Measurements from ENCODE around the gene ACE. TPM values are rescaled to one million over a fixed set of nuclear protein-coding genes. Genes with fewer than 3 reads are reported as not detected.

ACE gene
- total RNA-seq, 2 experiments from 2014 or later, result 18.2 to 19.3 TPM

DNA sequence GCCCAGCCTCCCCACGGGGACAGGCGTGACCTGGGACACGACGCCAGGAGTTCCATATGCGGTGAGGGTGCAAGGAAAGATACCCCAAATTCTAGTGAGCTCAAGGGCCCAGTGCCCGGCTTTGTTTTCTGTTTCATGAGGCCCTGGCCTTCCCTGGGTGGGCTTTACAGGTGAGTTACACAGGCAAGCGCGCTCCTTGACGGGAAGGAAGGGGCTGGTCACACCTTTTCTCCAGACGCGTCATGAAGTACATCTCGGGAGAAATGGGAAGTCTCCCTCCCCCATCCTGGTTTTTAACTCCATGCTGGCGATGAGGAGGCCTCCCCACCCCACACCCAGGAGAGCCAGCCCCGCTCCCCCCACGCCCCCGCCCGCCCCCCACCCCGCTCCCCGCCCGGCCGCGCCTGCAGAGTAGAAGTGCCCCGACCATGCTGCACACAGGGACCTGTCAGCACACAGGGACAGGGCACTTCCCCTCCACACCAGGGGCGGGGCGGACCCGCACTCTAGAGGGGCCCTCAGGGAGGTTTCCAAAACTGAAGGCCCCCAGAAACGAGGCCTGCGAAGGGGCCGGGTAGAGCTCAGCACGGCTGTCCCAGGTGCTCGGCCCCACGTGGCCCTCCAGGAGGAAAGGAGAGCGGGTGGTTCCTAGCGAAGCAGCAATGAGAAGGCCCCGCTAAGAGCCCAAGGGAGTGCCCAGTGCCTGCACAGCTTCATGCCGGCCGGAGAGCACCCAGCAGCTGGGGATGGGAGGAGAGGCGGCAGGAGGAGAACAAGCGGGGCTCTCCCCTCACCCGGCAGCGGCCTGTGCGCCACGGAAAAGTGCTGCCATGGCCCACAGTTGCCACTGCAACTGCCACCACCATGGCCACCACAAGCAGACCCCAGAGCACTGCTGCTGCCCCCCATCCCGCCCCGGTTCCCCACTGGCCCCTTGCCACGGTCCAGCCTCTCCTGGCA, 38.5 kb upstream of the ACE start:
- POLR2A ChIA-PET, result interaction anchor here (1.0 kb wide), 1 partner anchor 11 kb away, joined by 3 read pairs; no protein-coding TSS in a partner anchor
- peaks cover 33% of the 10 kb centered on the region for H3K4me1 Mint-ChIP-seq

DNA sequence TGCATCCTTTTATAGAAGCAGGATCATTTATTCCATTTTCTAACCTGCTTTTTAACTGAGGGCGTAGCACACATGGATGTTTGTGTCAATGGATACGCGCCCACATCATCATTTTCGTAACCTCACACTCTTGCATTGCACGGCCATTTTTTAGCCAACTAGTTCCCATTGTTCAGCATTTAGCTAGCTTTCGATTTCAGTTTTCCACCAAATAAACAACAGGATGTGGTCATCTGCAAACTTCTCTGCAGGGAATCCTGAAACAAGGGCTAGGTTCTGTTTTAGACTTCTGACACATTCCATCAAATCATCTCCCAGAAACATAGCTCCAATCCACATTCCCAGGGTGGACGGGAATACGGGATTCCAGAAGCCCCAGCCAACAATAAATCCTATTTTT, 37.2 kb upstream of the ACE start:
- no peaks in the 10 kb centered on the region for H3K9me3 Mint-ChIP-seq
- POLR2A ChIA-PET, result interaction anchor here (0.9 to 2.2 kb wide), 3 partner anchors 11 to 39 kb away, joined by 3 to 6 read pairs (median 3); no protein-coding TSS in a partner anchor
- ATAC-seq (ENCODE audit: low read depth) (no peak), DNase-seq (no peak)
- peaks cover 7% of the 10 kb centered on the region for H3K27me3 Mint-ChIP-seq
- peak overlapping the region; percentile 85 for H3K27ac Mint-ChIP-seq
- peak overlapping the region; percentile 61 for H3K4me3 Mint-ChIP-seq
- no peaks in the 10 kb centered on the region for H3K36me3 Mint-ChIP-seq
- peaks cover 21% of the 10 kb centered on the region for H3K4me1 Mint-ChIP-seq

More for the DNA sequence above, 38.5 kb upstream of the ACE start:
- ATAC-seq (ENCODE audit: low read depth) (no peak), DNase-seq (no peak)
- Mint-ChIP-seq H3K36me3 (no peaks in the 10 kb centered on the region), H3K4me3 (no peak overlapping the region), H3K27me3 (no peaks in the 10 kb centered on the region), H3K27ac (no peak overlapping the region), H3K9me3 (no peaks in the 10 kb centered on the region)

DNA sequence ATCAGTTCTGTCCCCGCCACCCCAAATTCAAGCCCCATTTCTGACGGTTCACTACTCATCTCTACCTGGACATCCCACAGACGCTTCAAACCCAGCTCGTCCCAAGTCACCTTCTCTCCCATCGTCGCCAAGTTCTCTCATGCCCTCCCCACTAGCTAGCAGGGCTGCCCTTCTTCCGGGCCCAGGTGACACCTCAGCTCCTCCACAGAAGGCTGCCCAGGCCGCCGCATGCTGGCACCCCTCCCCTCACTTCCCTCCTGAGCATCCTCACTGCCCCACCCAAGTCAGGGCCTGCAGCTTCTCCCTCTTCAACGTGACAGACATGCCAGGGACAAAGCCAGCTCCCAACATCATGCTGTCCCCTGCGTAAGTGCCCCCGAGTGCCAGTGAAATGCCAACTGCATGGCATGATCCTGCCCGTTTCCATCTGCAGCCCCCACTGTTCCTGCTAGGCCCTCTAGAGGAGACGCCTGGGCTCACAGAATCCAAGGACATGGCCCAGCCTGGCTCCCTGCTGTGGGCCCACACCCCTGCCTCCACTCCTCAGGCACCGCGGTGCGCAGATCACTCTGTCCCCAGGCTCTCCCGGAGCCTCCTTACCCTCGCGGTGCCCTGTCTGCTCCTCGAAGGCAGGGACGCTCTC, 36.6 kb upstream of the ACE start:
- DNase-seq, result no peak
- ATAC-seq (ENCODE audit: low read depth), result peak; percentile 14

DNA sequence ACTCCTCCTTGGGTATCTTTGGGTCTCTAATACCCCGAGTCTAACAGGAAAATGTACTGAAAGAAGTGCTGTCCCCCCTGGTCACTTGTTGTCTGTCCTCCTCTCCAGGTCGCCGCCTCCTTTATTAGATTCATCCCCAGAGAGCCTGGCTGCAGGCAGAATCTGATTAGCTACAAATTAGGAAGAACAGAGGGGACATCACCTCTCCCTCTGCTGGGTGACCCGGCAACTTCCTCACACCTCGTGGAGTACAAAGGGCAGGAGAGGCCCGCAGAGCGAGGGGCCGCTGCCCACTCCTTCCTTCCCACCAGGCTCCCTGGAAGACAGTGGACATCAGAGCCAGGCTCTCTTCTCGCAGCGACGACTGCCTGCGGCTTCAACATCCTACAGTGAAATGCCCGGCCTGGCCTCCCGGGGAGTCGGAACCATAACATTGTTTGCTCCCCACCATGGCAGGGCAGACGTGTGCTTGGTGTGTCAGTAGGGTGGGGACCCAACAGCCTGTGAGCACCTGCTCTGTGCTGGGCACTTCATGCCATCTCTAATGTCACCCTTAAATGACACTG, 36.0 kb upstream of the ACE start:
- peak overlapping the region; percentile 56 for H3K27ac Mint-ChIP-seq

More for the DNA sequence above, 36.6 kb upstream of the ACE start:
- Mint-ChIP-seq H3K27me3 (peaks cover 13% of the 10 kb centered on the region), H3K9me3 (no peaks in the 10 kb centered on the region), H3K36me3 (no peaks in the 10 kb centered on the region), H3K4me1 (peaks cover 16% of the 10 kb centered on the region), H3K4me3 (peak overlapping the region; percentile 61), H3K27ac (peak overlapping the region; percentile 85)
- POLR2A ChIA-PET, result interaction anchor here (0.7 to 2.2 kb wide), 3 partner anchors 11 to 176 kb away, joined by 3 to 7 read pairs (median 6); no protein-coding TSS in a partner anchor

DNA sequence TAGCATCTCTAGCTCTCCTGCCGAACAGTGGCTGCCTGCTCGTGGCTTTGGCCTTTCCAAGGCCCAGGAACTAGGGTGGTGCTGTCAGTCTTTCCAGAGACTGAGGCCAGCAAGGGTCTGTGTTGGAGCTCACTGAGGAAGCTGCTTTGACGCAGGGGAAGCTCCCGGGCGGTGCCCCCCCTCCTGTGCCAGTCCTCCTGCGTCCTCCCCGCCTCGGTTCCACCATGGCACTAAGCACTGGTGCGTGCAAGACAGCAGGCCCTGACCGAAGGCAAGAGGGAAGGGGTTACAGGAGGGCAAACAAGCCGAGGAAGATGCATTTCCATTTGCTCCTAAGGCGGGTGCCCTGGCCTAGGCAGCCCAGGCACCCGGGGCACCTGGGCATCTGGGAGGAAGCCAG, 35.2 kb upstream of the ACE start:
- DNase-seq (no peak), ATAC-seq (ENCODE audit: low read depth) (no peak)
- no peak overlapping the region for H3K4me3 Mint-ChIP-seq
- POLR2A ChIA-PET, result interaction anchor here (0.5 kb wide), 1 partner anchor 253 kb away, joined by 3 read pairs; no protein-coding TSS in a partner anchor
- no peak overlapping the region for H3K27ac Mint-ChIP-seq
- H3K9me3 Mint-ChIP-seq, result no peaks in the 10 kb centered on the region
- H3K36me3 Mint-ChIP-seq, result no peaks in the 10 kb centered on the region
- H3K4me1 Mint-ChIP-seq, result peaks cover 15% of the 10 kb centered on the region
- peaks cover 14% of the 10 kb centered on the region for H3K27me3 Mint-ChIP-seq

More for the DNA sequence above, 36.0 kb upstream of the ACE start:
- ATAC-seq (ENCODE audit: low read depth) (no peak), DNase-seq (no peak)
- H3K9me3 Mint-ChIP-seq, result no peaks in the 10 kb centered on the region
- H3K4me3 Mint-ChIP-seq, result no peak overlapping the region
- peaks cover 15% of the 10 kb centered on the region for H3K4me1 Mint-ChIP-seq
- POLR2A ChIA-PET, result interaction anchor here (0.5 to 2.2 kb wide), 3 partner anchors 38 to 254 kb away, joined by 3 to 7 read pairs (median 6); no protein-coding TSS in a partner anchor
- peaks cover 14% of the 10 kb centered on the region for H3K27me3 Mint-ChIP-seq
- H3K36me3 Mint-ChIP-seq, result no peaks in the 10 kb centered on the region

DNA sequence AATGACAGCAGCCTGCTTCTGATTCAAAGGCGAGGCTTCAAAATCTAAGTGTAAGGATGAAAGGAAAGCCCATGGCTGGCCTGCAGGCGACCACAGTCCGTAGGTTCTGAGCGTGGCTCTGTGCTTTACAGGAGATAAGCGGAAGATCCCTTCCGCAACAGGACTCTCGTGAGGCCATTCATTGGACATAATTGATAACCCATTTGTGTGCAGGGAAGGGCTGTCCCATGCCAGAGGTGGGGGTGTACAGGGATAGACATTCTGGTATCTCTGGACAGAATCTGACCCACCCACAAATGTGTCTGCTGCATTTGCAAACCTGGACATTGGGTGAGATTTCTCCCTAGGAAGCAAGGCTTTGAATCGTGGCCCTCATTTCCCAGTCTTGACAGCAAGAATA, 34.8 kb upstream of the ACE start:
- POLR2A ChIA-PET, result no interaction called here
- ATAC-seq (ENCODE audit: low read depth) (no peak), DNase-seq (no peak)
- Mint-ChIP-seq H3K27me3 (peaks cover 14% of the 10 kb centered on the region), H3K9me3 (no peaks in the 10 kb centered on the region), H3K4me1 (peaks cover 16% of the 10 kb centered on the region), H3K36me3 (no peaks in the 10 kb centered on the region), H3K4me3 (no peak overlapping the region), H3K27ac (no peak overlapping the region)

DNA sequence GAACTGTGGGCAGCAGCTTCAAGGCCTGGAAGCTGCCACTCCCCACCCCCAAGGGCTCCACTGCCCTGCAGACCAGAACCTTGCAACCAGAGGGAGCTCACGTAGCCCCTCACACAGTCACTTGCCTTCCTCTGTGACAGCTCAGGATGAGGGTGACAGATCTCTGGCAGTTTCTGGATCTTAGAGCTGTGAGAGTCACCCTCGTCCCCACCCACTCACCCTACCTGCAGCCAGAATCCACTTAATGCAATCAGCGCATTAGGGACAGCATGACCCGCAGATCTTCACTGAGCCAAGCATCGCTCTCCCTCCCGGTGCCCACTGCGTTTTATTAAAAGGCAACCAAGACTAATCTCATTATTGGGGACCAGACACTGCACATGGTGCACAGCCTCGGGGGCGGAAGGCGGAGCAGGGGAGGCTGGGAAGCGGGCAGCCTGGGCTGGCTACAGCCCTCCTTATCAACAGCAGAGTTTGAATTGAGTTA, 34.3 kb upstream of the ACE start:
- POLR2A ChIA-PET, result no interaction called here
- H3K27me3 Mint-ChIP-seq, result peaks cover 14% of the 10 kb centered on the region
- H3K27ac Mint-ChIP-seq, result no peak overlapping the region
- no peak for ATAC-seq (ENCODE audit: low read depth)
- DNase-seq, result no peak
- peaks cover 21% of the 10 kb centered on the region for H3K4me1 Mint-ChIP-seq
- no peaks in the 10 kb centered on the region for H3K9me3 Mint-ChIP-seq
- H3K4me3 Mint-ChIP-seq, result no peak overlapping the region
- no peaks in the 10 kb centered on the region for H3K36me3 Mint-ChIP-seq

DNA sequence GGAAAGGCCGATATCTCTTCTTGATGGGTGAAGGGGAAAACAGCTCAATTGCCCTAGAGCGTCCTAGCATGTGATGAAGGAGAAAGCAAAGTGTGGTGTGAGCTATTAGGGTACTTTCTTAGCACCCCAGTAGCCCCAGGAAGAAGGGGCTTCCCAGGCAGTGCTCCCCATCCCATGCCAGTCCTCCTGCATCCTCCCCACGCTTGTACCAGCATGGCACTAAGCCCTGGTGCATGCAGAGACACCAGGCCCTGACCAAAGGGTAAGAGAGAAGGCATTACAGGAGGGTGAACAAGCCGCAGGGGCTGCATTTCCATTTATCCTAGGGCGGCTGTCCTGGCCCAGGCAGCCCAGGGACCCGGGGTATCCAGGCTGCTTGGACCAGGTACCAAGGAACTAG, 33.8 kb upstream of the ACE start:
- DNase-seq (no peak), ATAC-seq (ENCODE audit: low read depth) (no peak)
- H3K9me3 Mint-ChIP-seq, result no peaks in the 10 kb centered on the region
- H3K36me3 Mint-ChIP-seq, result no peaks in the 10 kb centered on the region
- H3K4me3 Mint-ChIP-seq, result no peak overlapping the region
- H3K27ac Mint-ChIP-seq, result no peak overlapping the region
- POLR2A ChIA-PET, result no interaction called here
- H3K27me3 Mint-ChIP-seq, result peaks cover 14% of the 10 kb centered on the region
- peaks cover 21% of the 10 kb centered on the region for H3K4me1 Mint-ChIP-seq

DNA sequence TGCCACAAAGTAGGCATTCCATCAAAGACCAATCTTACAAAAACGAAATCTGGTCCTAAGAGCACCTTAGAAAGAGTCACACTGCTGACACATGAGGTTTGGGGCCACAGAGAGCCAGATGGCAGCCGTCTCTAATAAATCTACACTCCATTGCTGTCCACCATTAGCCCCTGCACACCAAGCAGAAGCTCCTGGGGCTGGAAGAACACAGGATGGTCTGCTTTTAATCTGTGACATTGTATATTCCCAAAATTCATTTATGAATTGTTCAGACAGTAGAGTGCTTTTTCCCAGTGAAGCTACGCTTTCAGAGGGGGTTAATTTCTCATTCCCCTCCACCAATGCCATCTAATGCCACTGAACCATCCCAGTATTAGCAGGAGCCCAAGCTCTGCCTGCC, 32.4 kb upstream of the ACE start:
- peaks cover 22% of the 10 kb centered on the region for H3K4me1 Mint-ChIP-seq

DNA sequence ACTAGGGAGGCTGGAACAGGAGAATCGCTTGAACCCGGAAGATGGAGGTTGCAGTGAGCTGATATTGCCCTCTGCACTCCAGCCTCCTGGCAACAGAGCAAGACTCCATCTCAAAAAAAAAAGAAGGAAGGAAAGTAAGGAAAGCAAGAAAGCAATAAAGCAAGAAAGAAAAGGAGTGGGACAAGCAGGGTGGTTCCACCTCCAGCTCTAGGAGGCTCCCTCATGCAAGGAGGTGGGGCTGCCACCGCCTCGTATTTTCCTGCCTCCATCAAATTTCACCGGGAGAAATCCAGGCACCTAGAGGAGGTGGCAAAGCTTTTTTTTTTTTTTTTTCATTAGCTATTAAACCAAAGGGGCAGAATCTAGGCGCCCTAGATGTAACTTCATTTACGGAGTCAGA, 31.8 kb upstream of the ACE start:
- ATAC-seq (ENCODE audit: low read depth), result no peak
- Mint-ChIP-seq H3K36me3 (no peaks in the 10 kb centered on the region), H3K4me3 (peak overlapping the region; percentile 54), H3K27me3 (peaks cover 20% of the 10 kb centered on the region), H3K4me1 (peaks cover 15% of the 10 kb centered on the region), H3K27ac (peak overlapping the region; percentile 26), H3K9me3 (no peaks in the 10 kb centered on the region)
- POLR2A ChIA-PET, result interaction anchor here (1.7 kb wide), 1 partner anchor 10 kb away, joined by 5 read pairs; no protein-coding TSS in a partner anchor
- DNase-seq, result no peak

More for the DNA sequence above, 32.4 kb upstream of the ACE start:
- DNase-seq, result no peak
- Mint-ChIP-seq H3K27ac (no peak overlapping the region), H3K4me3 (no peak overlapping the region), H3K9me3 (no peaks in the 10 kb centered on the region), H3K27me3 (peaks cover 19% of the 10 kb centered on the region), H3K36me3 (no peaks in the 10 kb centered on the region)
- ATAC-seq (ENCODE audit: low read depth), result no peak
- POLR2A ChIA-PET, result interaction anchor here (0.6 to 1.7 kb wide), 2 partner anchors 9 to 323 kb away, joined by 3 to 5 read pairs; no protein-coding TSS in a partner anchor

DNA sequence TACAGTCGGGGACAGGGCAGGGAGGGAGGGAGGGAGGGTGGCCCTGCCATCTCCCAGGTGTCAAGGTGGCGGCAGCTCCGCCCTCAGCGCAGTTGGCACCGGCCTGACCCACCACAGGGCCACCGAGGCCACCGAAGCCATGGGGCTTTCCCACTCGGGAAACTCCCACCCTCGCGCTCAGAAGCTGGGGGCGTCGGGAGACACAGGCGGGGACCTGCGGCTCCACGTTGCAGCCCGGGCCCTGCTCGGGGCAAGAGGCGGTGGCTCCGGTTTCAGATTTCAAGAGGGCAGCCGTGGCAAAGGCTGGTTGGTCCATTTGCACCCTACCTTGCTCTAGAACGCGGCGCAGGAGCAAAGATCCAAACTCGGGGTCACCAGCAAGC, 31.3 kb upstream of the ACE start:
- Mint-ChIP-seq H3K9me3 (no peaks in the 10 kb centered on the region), H3K27me3 (peaks cover 21% of the 10 kb centered on the region), H3K27ac (no peak overlapping the region), H3K4me1 (peaks cover 15% of the 10 kb centered on the region), H3K36me3 (no peaks in the 10 kb centered on the region), H3K4me3 (peak overlapping the region; percentile 54)
- no peak for DNase-seq
- POLR2A ChIA-PET, result interaction anchor here (1.7 kb wide), 1 partner anchor 11 kb away, joined by 5 read pairs; no protein-coding TSS in a partner anchor
- ATAC-seq (ENCODE audit: low read depth), result peak; percentile 3

DNA sequence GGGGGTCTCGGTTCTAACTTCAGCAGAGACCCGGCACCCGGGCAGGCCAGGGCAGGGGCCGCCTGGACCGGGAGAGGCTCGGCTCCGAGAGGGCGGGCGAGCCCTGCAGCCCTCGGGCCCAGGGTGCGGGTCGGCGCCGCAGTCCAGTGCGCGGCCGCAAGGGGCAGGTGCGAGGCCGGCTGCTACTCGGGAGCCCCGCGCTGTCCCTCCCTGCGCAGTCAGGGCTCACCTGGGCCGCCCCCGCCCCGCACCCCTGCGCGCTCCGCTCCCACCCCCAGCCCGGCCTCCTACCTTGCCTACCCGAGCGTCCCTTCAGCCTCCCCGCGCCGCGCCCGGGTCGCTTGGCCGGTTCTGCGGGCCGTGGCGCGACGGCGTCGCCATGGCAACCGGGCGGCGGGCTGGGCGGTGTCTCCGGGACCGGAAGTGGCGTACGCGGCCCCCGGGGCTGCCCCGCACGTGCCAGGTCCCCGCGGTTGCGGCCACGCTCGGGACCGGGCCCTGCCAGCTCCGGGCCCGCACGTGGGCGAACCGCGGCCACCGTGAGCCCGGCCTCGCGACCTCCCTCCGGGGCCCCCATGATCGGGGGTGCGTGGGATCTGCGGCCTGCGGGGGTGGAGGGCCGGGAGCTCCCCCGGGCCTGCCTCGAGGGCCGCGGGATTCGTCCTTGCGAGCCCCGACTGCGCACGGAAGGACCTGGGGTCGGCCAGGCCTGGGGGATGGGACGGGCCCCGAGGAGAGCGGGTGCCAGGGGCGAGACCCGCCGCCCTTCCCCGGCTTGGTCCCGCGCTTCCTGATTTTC, 30.7 kb upstream of the ACE start, which contains the start of gene CYB561:
Gene CYB561, minus strand, starts transcription at position 353 of the 799 bp plus-strand sequence. CDS start 8,759 bp downstream, outside the sequence.
- peaks cover 21% of the 10 kb centered on the region for H3K27me3 Mint-ChIP-seq
- no peaks in the 10 kb centered on the region for H3K9me3 Mint-ChIP-seq
- peak within 1 kb of the TSS; percentile 63 for H3K4me3 Mint-ChIP-seq
- DNase-seq (peak; percentile 76), ATAC-seq (ENCODE audit: low read depth) (peak; percentile 69)
- H3K27ac Mint-ChIP-seq, result peak within 1 kb of the TSS; percentile 34
- peaks cover 14% of the 10 kb centered on the region for H3K4me1 Mint-ChIP-seq
- POLR2A ChIA-PET, result interaction anchor here (0.7 to 1.6 kb wide), 4 partner anchors 10 to 397 kb away, joined by 3 to 7 read pairs (median 4); partner anchors contain the start of genes MAP3K3 and SMARCD2
- no peaks in the 10 kb centered on the region for H3K36me3 Mint-ChIP-seq
